ENCODE measurements around the gene GSTA3.
"Not testable (repeated sequence)": the region's sequence is repeated elsewhere in the genome, so short reads cannot be mapped to it uniquely, and the experiment has no call there.

Gene GSTA3

DNA sequence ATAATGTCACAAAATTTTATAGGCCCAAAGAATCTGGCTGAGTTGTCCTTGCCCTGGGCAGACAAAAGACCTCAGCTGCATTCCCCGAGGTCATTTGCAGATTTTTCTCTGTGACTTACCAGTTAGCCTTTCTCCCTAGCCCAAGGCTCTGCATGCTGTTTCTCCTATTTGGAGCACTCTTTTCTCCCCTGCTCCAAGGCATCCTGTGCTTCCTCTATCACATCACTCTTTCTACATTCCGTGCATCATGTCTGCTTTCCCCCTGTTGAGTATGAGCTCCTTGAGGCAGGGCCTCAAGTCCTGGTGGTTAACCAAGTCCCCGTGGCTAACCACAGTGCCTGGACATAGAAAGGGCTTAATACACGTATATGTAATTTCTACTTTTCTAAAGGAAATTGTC, 593 bp upstream of the GSTA3 start:
- DNase-seq (ENCODE audit: low spot score): no peak

DNA sequence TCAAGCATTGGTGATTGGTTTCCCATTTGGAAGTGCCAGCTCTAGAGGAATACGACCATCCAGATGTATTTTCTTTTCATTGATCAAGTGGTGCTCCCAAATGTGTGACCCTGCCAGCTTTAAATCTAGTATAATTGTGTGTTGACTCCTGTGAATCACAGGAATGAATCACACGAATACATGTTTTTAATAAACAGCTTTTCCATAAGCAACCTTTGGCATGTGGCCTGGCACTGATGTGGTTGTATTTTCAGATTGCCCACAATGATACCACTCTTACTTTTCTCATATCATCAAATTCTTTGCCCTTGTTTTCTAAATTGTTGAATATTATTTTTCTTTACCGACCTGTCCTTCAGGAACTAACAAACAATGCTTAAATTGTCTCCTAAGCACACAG, 367 bp downstream of the GSTA3 start:
- DNase-seq (ENCODE audit: low spot score): no peak

DNA sequence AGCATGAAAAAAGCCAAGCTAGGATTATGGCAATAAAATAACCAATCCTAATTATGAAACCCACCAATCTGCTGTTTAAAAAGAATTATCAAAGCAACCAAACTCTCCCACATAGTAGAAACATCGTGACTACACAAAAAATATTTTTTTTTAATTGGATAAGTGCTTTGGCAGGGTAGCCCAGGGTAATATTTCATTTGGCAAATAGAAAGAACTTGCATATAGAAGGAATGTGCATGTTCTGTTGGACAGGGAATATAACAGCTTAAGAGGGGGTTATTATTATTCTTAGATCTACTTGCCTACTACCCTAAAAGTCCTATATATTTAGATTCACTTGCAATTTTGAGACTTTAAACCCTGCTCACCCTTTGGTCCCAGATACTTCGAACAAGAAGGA, 972 bp downstream of the GSTA3 start:
- no peak for DNase-seq (ENCODE audit: low spot score)

DNA sequence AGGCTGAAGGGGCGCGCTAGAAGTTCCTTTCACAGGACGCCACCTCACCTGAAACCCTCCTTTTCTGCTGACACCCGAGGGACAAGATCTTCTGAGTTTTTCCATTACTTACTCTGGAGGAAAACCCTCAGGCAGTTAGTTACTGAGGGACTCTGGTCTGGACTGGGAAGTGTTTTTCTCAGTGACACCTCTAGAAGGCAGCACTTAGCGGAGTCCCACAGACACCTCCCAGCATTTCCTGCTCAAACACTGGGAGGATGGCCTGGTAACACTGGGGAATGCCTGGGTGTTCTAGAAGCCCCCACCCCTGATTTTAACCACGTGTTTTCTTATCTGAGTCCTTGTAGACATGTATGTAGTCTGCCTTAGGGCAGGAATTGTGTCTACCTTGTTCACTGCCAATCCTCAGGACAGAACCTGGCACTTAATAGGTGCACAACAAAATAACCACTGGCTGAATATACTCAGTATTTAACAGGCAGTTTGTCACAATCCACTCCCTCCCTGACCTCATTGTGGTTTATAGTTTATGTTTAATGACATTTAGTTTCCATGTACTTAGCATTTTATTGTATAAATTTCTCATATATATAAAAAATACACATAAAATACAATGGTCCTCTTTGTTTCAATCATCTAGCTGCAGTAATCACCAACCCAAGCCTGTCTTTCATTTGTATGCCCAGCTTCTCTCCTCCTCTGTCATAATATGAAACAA, 4.8 kb downstream of the GSTA3 start:
- no peak for DNase-seq (ENCODE audit: low spot score)

DNA sequence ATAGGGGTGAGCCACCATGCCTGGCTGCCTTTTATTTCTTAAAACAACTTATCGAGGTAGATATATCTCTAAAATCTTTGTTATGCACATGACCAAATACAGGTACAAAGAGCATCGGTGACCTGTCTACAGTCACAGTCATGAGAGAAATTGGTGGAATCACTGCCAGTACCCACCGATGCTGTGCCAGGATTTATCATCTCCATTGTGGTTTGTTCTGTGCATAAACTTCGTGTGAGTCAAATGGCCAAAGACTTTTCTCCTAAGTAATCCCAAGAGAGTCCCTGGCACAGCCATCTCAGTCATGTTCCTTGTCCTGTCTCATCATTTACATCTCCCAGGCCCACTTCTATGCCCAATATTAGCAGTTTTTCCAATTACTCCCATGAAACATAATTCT, 9.0 kb downstream of the GSTA3 start:
- no peak for DNase-seq (ENCODE audit: low spot score)

DNA sequence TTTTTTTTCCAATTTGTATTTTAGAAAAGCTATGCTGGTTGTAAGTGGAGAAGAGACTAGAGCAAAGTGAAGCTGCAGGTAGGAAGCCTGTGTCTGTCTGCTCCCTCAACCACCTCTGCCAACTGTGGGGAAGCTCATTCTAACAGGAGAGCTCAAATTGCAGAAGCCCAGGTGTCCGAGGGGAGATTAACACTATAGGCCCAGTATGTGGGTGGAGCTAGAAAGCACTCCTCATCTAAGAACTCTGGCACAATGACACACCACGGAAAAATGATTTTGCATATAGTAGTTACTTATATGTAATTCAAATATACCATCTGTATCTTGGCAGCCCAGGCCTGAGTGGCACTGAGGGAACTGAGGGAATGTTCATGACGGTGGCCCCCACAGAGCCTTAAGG, 13.7 kb downstream of the GSTA3 start:
- DNase-seq (ENCODE audit: low spot score): not testable (repeated sequence)

DNA sequence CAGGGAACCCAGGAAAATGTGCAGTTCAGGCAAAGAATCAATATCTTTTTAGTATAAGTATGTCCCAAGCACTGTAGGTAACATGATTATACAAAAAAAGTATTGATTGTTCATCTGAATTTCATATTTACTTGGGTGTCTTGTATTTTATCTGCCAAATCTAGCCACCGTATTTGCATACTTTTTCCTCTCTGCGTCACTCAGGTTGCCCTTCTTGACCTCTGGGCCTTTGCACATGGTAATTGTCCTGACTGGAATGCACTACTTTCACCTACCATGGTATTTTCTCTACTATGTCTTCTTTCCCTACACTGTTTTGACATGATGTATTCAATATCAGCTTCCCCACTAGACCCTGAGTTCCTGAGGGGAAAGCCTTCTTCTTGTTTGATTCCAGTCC, 15.2 kb downstream of the GSTA3 start:
- no peak for DNase-seq (ENCODE audit: low spot score)

DNA sequence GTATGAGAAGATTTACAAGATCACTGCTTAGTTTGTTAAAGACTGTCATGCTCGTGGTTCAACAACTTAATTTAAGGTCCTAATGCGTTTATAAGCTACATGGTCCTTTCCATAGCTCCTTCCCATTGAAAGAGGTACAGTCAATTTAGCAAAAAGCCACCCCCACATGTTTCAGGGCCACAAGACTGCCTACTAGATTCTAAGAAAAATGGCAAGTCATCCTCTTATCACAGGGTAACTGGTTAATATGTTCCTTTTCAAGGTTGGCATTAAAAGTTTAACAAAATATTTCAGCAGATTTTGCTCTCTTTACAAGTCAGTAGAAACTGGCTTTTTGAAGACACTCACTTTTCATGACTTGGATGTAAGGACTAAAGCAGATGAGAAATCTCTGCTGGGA, 15.7 kb downstream of the GSTA3 start:
- no peak for DNase-seq (ENCODE audit: low spot score)

DNA sequence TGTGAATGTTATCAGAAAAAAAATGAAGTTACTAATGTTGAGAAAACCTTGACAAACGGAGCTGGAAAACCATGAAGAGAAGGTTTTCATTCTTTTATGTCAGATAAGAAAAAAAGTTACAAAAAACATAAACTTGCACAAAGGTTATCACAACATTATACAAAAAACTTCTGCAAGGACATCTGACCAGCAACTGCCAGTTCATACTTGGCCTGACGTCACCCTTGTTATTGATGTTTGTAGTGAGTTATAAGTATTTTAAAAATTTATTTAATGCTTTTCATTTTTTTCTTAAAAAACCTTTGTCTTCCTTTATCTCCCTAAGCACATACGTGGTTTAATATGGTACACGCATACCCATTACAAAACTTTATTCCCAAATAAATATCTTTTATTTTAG, 16.3 kb downstream of the GSTA3 start:
- DNase-seq (ENCODE audit: low spot score): no peak

DNA sequence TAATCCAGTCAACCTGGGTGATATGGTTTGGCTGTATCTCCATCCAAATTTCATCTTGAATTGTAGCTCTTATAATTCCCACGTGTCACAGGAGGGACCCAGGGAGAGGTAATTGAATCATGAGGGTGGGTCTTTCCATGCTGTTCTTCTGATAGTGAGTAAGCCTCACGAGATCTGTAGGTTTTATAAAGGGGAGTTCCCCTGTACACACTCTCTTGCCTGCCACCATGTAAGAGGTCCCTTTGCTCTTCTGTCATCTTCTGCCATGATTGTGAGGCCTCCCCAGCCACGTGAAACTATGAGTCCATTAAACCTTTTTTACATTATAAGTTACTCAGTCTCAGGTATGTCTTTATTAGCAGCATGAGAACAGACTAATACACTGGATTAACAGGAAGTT, 19.5 kb downstream of the GSTA3 start:
- DNase-seq (ENCODE audit: low spot score): no peak

DNA sequence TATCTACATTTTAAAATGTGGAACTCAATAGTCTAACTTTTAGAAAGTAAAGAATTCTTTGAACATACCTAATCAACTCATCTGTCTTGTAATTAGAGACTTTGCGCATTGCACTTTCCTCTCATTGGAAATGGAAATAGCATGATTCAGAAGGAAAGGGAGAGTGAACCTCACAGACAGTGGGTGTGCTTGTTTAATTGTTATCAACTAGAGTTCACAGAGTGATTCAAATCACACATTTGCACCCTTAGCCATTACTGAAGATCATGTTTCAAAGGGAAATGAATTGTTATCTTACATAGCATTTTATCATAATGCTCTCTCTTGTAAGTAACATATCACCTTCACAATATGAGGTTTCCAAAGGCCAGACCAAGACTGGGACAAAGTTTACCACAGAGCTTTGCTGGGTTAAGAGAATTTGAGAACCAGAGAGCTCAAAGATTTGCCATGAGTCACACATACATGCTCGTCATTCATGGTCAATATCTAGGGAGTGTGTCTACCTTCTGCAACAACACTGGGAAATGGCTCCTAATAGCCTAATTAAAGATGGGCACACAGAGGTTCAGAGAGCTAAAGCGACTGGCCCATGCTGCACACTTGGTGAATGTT, 21.5 kb downstream of the GSTA3 start:
- no peak for DNase-seq (ENCODE audit: low spot score)

DNA sequence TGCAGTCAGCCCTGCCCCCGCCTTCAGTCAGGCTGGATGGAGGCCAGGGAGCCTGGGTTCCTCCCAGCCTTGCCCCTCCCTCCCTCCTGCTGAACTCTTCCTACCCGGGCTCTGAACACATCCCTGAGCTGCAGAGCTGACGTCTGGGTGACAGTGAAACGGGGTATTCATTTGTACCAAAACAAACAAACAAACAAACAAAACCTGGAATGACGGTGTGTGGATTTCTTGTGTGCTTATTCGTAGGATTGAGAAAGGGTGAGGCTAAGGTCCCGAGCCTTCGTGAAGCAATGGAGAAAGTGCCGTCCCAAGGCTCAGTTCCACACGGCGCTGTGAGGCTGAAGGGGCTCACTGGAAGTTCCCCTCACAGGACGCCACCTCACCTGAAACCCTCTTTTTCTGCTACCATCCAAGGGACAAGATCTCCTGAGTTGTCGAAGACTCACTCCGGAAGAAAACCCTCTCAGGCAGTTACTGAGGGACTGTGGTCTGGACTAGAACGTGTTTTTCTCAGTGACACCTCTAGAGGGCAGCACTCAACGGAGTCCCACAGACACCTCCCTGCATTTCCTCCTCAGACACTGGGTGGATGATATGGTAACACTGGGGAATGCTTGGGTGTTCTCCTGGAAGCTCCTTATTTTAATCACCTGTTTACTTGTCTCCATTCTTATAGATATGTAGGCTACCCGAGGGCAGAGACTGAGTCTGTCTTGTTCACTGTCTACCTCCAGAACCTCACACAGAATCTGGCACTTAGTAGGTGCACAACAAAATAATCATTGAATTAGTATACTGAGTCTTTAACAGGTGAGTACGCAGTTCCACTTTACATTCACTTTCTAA, 27.3 kb downstream of the GSTA3 start:
- DNase-seq (ENCODE audit: low spot score): peak; percentile 83

DNA sequence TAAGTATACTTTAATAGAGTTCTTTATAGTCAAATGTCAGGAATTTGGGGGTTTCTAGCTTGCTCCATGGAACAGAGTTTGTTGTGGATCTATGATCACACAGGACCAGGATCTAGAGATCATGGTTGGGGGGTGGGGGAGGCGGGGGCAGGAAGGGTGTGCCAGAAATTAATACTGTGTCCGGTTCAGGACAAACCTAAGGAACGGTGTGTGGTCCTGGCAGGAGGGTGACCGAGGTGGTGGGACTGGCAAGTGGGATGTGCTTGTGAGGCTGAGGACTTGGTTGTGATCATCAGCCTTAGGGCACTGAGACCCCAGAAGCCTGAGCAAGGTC, 27.9 kb downstream of the GSTA3 start:
- no peak for DNase-seq (ENCODE audit: low spot score)

DNA sequence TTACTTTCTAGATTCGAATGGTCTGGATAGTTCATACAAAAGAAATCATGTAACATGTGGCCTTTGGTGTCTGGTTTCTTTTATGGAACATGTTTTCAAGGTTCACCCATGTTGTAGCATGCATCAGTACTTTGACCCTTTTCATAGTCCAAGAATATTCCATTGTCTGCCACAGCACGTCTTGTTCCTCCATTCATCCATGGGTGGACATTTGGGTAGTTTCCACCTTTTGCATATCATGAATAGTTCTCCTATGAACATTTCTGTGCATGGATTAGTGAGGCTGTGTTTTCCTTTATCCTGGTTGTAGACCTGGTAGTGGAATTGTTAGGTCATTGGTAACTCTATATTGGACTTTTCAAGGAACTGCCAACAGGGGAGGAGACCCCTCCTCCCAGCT, 31.7 kb downstream of the GSTA3 start:
- DNase-seq (ENCODE audit: low spot score): no peak

DNA sequence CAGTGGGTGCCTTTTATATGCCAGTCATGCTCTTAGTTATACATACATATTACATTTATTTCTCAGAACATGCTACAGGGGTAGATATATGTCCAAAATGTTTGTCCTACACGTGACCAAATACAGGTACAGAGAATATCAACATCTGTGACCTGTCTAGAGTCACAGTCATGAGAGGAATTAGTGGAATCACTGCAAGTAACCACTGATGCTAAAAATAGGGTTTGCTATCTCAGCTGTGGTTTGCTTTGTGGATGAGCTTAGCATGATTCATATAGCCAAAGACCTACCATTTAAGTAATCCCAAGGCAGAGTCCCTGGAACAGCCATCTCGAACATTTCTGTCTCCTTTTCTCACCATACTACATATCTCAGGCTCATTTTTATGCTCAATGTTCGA, 32.3 kb downstream of the GSTA3 start:
- peak; percentile 55 for DNase-seq (ENCODE audit: low spot score)

DNA sequence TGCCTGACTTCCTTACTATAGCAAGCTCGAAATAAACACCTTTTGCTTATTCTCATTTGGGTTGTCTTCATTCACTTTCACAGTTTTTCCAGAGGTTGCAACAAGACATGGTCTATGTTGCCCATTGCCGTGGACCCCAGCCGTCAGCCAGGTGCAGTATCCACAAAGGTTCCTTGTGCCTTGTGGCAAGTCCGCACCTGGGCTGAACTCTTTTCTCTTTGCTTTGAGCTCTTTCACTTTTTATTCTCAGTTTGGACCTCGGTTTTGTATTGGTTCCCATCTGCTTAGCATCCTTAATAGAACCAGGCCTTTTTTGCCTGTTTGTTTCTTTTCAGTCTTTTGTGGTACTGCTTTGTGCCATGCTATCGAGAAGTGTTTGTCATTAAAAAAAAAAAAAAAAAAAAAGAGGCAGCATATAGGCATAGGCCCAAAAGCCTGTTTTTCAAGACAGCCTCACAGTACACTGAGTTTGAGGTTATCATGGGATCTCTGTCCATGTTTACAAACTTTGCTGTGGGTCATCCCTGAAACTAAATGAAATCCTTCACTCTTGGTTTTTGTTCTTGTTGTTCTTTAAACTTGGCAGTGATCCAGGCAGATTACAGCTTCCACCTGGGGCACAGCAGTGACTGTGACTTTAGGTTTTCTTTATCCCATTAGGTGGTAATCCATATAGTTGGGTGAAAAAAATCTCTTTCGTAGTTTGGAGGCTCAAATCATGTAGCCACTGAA, 33.3 kb downstream of the GSTA3 start:
- DNase-seq (ENCODE audit: low spot score): no peak

DNA sequence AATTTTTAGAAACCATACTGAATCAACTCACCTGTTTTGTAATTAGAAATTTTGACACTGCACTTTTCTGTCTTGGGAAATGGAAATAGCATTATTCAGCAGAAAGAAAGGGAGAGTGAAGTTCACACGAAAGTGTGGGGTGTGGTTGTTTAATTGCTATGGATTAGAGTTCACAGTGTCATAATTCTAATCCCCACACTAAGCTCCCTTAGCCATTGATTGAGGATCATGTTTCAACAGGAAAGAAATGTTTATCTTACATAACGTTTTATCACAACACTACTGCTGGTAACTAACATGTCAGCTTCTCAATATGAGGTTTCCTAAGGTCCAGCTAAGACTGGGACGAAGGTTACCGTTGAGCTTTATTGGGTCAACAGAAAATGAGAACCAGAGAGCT, 37.5 kb downstream of the GSTA3 start:
- no peak for DNase-seq (ENCODE audit: low spot score)

DNA sequence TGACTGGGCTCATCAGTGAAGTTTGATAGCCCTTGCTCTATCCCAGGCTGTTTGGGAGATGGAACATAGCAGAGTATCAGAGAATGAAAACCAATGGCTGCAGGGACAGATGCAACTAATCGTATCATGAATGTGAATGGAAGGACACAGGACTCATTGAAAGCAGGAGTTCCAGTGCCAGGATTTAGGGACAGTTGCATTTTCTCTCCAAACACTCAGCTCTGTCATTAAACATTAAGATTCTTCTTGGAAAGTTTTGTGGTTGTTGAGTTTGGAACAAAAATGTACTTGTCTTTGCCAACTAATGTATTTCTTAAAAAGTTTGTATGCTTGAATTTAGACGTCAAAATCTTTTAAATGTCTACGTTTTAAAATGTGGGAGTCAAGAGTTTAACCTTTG, 37.9 kb downstream of the GSTA3 start:
- DNase-seq (ENCODE audit: low spot score): no peak

DNA sequence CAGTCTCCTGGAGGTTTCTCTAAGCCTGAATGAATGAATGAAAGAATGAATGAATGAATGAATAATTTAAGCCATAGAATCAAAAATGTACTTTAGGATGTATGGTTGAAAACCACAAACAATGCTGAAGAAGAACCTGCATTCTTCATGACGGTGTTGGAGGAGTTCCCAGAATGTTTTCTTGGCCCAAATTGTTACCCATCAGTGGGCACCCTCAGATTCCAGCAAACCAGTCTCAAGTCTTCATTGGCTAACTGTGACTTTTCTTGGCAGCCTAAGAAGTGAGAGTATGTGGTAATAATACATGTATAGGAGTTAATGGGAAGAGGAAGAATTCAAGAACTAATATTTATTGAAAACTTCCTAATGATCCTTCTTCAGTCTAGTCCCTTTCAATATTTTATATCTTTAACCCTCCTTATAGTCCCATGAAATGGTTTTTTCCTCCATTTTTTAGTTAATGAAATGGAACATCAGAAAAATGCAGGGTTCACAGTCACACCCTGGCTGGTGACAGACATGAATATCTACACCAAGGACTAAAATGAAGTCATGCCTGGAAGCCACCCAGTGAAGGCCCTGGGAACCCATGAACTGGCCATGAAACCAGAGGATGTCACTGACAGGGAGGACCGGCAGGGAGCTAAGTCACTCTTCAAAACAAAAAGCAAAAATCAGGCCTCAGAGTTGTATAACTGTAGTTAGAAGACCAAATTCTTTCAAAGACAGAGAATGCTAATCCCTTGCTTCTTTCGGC, 39.0 kb downstream of the GSTA3 start:
- not testable (repeated sequence) for DNase-seq (ENCODE audit: low spot score)

DNA sequence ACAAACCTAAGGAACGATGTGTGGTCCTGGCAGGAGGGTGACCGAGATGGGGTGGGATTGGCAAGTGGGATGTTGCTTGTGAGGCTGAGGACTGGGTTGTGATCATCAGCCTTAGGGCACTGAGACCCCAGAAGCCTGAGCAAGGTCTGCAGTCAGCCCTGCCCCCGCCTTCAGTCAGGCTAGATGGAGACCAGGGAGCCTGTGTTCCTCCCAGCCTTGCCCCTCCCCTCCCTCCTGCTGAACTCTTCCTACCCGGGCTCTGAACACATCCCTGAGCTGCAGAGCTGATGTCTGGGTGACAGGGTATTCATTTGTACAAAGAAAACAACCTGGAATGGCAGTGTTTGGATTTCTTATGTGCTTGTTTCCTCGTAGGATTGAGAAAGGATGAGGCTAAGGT, 40.6 kb downstream of the GSTA3 start:
- not testable (repeated sequence) for DNase-seq (ENCODE audit: low spot score)

DNA sequence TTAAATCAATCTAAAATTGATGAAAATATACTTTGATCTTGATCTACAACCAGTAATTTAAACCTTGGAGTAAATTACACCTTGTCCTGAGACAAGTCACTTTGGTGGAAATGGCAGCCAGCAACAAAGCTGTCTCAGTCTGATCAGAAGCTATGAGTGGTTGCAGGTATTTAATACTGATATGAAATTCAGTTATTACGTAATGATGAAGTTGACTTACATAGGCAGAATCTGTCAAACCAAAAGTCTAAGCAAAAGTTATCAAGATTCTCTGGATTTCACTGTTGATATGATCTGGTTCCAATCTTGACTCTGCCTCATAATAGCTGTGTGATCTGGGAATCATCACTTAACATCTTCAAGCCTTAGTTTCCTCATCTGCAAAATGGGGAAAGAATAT, 41.3 kb downstream of the GSTA3 start:
- DNase-seq (ENCODE audit: low spot score): no peak

DNA sequence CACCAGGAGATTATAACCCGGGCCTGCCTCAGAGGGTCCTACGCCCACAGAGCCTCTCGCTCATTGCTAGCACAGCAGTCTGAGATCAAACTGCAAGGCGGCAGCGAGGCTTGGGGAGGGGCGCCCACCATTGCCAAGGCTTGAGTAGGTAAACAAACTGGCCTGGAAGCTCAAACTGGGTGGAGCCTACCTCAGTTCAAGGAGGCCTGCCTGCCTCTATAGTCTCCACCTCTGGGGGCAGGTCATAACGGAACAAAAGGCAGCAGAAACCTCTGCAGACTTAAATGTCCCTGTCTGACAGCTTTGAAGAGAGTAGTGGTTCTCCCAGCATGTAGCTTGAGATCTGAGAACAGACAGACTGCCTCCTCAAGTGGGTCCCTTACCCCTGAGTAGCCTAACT, 48.3 kb downstream of the GSTA3 start:
- DNase-seq (ENCODE audit: low spot score): not testable (repeated sequence)

All from LoVo (cell line).